GM18498 (cell line): ENCODE measurements around the gene RERE.
"Not testable (repeated sequence)": the region's sequence is repeated elsewhere in the genome, so short reads cannot be mapped to it uniquely, and the experiment has no call there.

ENCODE experiments used
- ATAC-seq: cut with Tn5 transposase; IDR thresholded peaks from one replicate; pipeline ENCODE4 v1.9.1; 2021; ENCODE audit warnings: mild to moderate bottlenecking, moderate library complexity; ENCODE audit not compliant: unreplicated experiment

RERE gene

GRCh38 chr1:8619917-8620502 lies 197.4 kb downstream of the RERE start:
- not testable (repeated sequence) for ATAC-seq

GRCh38 chr1:8619419-8619818 lies 198.0 kb downstream of the RERE start:
- not testable (repeated sequence) for ATAC-seq

DNA sequence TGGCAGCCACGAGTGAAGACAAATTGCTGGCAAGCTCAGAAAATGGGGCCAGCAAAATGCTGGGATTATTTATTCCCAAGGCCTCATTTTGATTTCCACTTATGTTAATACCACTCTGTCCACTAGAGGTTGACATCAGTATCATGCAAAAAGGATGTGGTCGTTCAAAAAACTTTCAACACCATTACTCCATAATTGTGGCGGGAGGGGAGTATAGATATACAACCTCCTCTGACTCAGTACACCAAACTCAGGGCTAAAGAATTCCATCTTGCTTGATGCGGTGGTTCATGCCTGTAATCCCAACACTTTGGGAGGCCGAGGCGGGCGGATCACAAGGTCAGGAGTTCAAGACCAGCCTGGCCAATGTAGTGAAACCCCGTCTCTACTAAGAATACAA lies 200.6 kb downstream of the RERE start:
- not testable (repeated sequence) for ATAC-seq

GRCh38 chr1:8611634-8612515 lies 205.6 kb downstream of the RERE start:
- not testable (repeated sequence) for ATAC-seq

DNA sequence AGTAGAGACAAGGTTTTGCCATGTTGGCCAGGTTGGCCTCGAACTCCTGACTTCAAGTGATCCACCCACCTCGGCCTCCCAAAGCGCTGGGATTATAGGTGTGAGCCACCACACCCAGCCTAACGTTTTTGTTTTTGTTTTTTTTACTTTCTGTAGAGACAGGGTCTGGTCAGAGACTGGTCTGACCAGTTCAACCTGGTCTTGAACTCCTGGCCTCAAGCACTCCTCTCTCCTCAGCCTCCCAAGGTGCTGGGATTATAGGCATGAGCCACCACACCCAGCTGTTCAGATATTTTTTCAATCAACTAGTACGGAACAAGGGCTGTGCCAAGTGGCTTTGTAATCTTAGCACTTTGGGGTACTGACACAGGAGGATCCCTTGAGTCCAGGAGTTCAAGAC lies 209.5 kb downstream of the RERE start:
- no peak for ATAC-seq

DNA sequence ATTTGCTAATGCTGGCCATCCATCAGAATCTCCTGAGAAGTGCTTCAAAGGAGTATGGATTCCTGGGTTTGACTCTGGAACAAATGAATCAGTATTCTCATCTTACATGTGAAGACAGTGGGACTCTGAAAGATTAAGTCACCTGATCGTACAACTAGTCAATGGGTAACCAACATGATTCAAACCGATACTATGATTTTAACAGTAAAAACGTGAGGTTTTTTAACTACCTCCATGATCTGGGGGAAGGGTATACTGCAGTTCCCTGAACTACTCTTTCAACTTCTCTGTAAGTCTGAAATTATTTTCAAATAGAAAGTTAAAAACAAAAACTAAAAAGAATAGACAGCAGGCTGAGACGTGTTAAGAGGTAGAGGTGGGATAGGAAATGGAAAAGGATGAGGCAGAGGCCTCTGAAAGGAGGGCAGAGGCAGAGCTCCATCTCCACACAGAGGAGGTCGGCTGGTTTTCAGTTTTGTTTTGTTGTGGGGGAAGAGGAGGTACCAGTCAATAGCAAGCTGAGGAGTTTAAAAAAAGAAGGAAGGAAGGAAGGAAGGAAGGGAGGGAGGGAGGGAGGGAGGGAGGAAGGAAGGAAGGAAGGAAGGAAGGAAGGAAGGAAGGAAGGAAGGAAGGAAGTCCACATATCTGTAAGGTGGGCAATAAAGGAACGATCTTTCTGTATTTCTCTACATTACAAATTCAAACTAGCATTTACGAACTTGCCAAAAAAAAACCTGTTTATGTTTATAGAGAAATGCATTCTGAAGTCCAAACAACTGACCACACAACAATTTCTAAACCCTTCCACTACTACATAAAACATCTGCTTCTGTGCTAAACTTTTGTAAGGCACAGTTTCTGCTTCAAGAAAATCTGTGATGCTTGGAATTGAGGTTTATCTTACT lies 213.1 kb downstream of the RERE start:
- ATAC-seq: peak; percentile 85

GRCh38 chr1:8603220-8603616 lies 214.2 kb downstream of the RERE start:
- ATAC-seq: no peak

GRCh38 chr1:8602471-8603219 lies 214.8 kb downstream of the RERE start:
- ATAC-seq: no peak

GRCh38 chr1:8600336-8600735 lies 217.1 kb downstream of the RERE start:
- no peak for ATAC-seq

DNA sequence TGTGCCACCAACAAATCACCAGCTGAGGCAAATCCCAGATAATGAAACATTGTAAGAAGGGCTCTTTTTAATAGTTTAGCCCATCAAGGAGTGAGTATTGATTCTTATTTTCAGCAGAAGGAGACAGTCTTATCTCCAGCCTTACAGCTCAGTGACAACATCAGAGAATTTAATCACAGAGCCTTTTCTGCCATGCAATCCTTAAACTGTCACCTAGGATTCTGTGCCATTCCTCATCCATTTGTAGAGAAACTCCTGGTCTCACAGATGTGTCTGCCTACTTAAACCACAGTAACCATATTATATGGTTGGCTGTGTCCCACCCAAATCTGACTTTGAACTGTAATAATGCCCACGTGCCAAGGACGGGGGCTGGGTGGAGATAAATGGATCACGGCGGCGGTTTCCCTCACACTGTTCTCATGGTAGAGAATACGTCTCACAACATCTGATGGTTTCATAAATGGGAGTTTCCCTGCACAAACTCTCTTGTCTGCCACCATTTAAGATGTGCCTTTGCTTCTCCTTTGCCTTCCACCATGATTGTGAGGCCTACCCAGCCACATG lies 217.7 kb downstream of the RERE start:
- ATAC-seq: no peak

DNA sequence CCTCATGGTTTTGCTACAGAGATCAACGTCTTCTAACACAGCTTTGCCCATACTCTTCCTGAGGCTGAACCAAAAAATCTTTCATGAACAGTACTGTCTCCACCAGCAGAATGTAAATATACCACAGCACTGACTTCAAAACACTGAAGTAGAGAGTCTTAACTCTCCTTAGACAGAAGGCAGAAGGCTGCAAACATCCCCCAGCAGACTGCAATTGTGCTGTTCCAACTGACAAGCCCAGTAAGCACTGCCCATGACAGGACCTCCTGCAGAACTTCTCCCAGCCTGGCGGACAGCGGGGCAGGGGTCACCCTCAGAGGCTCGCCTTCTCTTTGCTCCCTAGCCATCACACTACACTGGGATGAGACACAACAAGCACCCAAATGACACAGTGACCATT lies 218.7 kb downstream of the RERE start:
- ATAC-seq: no peak

- ATAC-seq: no peak
Measured at GRCh38 chr1:8598060-8598724, 219.2 kb downstream of the RERE start.

- ATAC-seq: no peak
Measured at GRCh38 chr1:8597455-8597854, 220.0 kb downstream of the RERE start.

DNA sequence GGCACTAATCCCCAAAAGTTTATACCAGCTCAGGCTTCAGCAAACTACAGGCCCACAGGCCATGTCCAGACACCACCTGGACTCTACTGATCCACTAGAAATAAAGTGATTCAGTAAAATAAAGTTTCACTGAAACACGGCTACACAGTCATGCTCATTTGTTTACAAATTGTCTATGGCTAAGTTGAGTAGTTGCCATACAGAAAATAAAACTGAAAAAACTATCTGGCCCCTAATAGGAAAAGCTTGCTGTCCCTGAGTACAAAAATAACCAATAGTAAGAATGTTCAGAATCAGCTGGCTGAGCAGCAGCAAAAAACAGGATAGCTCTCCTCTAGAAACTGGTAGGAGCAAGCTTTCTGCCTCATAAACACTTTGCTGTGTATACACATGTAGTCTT lies 221.5 kb downstream of the RERE start:
- no peak for ATAC-seq

DNA sequence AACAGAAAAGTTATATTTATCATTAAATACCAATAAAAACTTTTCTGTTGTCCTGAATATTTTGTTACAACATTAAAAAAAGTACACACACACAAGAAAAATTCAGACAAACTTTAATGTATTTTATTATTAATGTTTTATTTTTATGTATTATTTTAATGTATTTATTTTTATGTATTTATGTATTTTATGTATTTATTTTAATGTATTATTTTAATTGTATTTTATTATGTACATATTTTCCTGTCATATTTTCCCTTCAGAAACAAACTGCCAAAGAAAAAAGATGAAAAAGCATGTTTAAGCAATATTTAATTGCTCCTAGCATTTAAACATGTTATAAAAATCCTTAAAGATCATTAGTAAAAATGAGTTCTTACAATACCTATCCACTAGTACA lies 222.1 kb downstream of the RERE start:
- ATAC-seq: no peak

- ATAC-seq: not testable (repeated sequence)
Measured at GRCh38 chr1:8593292-8593691, 224.1 kb downstream of the RERE start.

GRCh38 chr1:8591569-8591968 lies 225.9 kb downstream of the RERE start:
- no peak for ATAC-seq

- no peak for ATAC-seq
Measured at GRCh38 chr1:8590721-8591351, 226.6 kb downstream of the RERE start.

DNA sequence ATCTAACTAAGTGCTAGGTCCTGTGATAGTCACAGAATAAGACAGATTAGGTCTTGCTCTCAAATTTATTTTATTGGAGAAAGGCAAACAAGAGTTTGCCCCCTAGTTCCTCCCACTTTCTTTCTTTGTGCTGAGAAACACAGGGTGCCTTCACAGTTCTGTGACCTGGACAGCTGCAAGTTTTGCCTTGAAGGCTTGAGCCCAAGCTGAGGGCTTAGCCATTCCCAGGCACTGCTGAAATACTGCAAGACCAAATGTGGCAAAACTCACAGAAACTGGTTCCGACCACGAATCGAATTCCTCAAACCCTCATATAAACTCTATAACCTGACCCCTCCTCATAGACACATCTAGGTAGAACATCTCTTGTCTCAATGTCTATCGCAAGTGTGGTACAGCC lies 227.9 kb downstream of the RERE start:
- no peak for ATAC-seq
